Lower lobe of right lung (tissue), 2 donors: Measurements from ENCODE around the gene TMEM132C. TPM values are rescaled to one million over a fixed set of nuclear protein-coding genes. Genes with fewer than 3 reads are reported as not detected.

Source experiments
- ATAC-seq, 2 donors: fragments of 200-7000 bp; cut with Tn5 transposase; one replicate each; pipeline ENCODE4 v1.9.1; 2020 to 2022; ENCODE audit warnings: mild to moderate bottlenecking in 2 of 2, moderate library complexity in 2 of 2
- DNase-seq: peaks from one replicate; pipeline ENCODE4 v3.0.0-alpha.2; 2020
- H3K27ac ChIP-seq: fragments of 200-600 bp; one replicate; pipeline ENCODE4 v1.8.0; 2022
- H3K27me3 ChIP-seq: fragments of 200-600 bp; one replicate; pipeline ENCODE4 v1.8.0; 2022; ENCODE audit warnings: low read depth
- H3K36me3 ChIP-seq: fragments of 200-600 bp; one replicate; pipeline ENCODE4 v1.8.0; 2022; ENCODE audit warnings: mild to moderate bottlenecking
- H3K4me1 ChIP-seq: fragments of 200-600 bp; one replicate; pipeline ENCODE4 v1.8.0; 2022
- H3K4me3 ChIP-seq: fragments of 200-600 bp; one replicate; pipeline ENCODE4 v1.8.0; 2022; ENCODE audit warnings: mild to moderate bottlenecking
- H3K9me3 ChIP-seq: fragments of 200-600 bp; one replicate; pipeline ENCODE4 v1.8.0; 2022
- intact Hi-C: fragments of 100-400 bp; cut with DNase I; formaldehyde crosslinking; loops from one replicate; pipeline ENCODE4 v1.11.0; 2022
- total RNA-seq: library from RNA; stranded (reverse); fragmentation: NEBNext Ultra II Directional; extraction: Animal tissue kit (Norgen Biotek cat#: 25700); gene quantifications from one replicate; pipeline ENCODE4 v1.2.1, GENCODE V29; 2021
- TF ChIP-seq, protein P1 (sequence below): fragments of 200-600 bp; IDR thresholded peaks from one replicate; pipeline ENCODE4 v1.8.0; 2022; ENCODE audit warnings: antibody characterized with exemption, mild to moderate bottlenecking
- donor health status: DM: no; HTN: yes; CAD: no; lungs with severe emphysema.

Gene TMEM132C
- total RNA-seq, 1 donor from 2014 or later: 1.6 TPM

GRCh38 chr12:128288357-128288756, 21.4 kb downstream of the TMEM132C start:
- ATAC-seq (no peak), DNase-seq (no peak)
- intact Hi-C loops: no loop called here
- Histone ChIP-seq H3K4me3 (no peak overlapping the region), H3K36me3 (no peaks in the 10 kb centered on the region), H3K27ac (no peak overlapping the region), H3K27me3 (no peaks in the 10 kb centered on the region), H3K4me1 (no peaks in the 10 kb centered on the region), H3K9me3 (no peaks in the 10 kb centered on the region)
- TF ChIP-seq, protein P1, sequence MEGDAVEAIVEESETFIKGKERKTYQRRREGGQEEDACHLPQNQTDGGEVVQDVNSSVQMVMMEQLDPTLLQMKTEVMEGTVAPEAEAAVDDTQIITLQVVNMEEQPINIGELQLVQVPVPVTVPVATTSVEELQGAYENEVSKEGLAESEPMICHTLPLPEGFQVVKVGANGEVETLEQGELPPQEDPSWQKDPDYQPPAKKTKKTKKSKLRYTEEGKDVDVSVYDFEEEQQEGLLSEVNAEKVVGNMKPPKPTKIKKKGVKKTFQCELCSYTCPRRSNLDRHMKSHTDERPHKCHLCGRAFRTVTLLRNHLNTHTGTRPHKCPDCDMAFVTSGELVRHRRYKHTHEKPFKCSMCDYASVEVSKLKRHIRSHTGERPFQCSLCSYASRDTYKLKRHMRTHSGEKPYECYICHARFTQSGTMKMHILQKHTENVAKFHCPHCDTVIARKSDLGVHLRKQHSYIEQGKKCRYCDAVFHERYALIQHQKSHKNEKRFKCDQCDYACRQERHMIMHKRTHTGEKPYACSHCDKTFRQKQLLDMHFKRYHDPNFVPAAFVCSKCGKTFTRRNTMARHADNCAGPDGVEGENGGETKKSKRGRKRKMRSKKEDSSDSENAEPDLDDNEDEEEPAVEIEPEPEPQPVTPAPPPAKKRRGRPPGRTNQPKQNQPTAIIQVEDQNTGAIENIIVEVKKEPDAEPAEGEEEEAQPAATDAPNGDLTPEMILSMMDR: no peak

- no peak for DNase-seq
- Histone ChIP-seq H3K27ac (no peak overlapping the region), H3K4me3 (no peak overlapping the region), H3K4me1 (no peaks in the 10 kb centered on the region), H3K36me3 (no peaks in the 10 kb centered on the region), H3K9me3 (no peaks in the 10 kb centered on the region), H3K27me3 (no peaks in the 10 kb centered on the region)
- no peak for ATAC-seq
- TF ChIP-seq, protein P1: no peak
- intact Hi-C loops: no loop called here
Measured at GRCh38 chr12:128288896-128289295, 21.9 kb downstream of the TMEM132C start.

DNA sequence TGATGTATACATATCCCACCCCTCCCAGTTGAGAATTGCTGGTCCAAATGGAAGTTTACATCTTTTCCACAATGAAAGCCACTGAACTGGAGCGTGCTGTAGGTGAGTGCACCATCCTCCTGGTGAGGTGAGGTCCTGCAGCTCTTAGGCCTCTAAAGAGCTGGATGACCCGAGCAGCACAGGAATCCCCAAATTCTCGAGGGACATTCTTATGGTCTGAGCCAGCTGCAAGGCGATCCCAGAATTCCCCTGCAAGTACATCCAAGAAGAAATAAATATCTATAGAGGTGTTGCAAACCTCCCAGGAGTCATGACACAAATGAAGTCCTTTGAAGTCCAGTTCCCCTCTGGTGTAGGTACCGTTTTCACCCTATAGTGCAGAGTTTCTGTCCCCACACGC, 24.0 kb downstream of the TMEM132C start:
- no peak for ATAC-seq
- Histone ChIP-seq H3K36me3 (no peaks in the 10 kb centered on the region), H3K27ac (no peak overlapping the region), H3K4me1 (no peaks in the 10 kb centered on the region), H3K4me3 (no peak overlapping the region), H3K27me3 (no peaks in the 10 kb centered on the region), H3K9me3 (no peaks in the 10 kb centered on the region)
- TF ChIP-seq, protein P1: no peak
- intact Hi-C loops: no loop called here
- no peak for DNase-seq

- intact Hi-C loops: no loop called here
Measured at GRCh38 chr12:128298091-128298748, 31.2 kb downstream of the TMEM132C start.

GRCh38 chr12:128305336-128305892, 38.4 kb downstream of the TMEM132C start:
- Histone ChIP-seq H3K27me3 (no peaks in the 10 kb centered on the region), H3K4me1 (no peaks in the 10 kb centered on the region), H3K4me3 (no peak overlapping the region), H3K27ac (no peak overlapping the region), H3K9me3 (no peaks in the 10 kb centered on the region), H3K36me3 (no peaks in the 10 kb centered on the region)
- ATAC-seq: no peak
- TF ChIP-seq, protein P1: no peak
- intact Hi-C loops: no loop called here
- DNase-seq: no peak

More at GRCh38 chr12:128298091-128298748, 31.2 kb downstream of the TMEM132C start:
- H3K27ac ChIP-seq: no peak overlapping the region
- no peaks in the 10 kb centered on the region for H3K4me1 ChIP-seq
- H3K36me3 ChIP-seq: no peaks in the 10 kb centered on the region
- ATAC-seq (no peak), DNase-seq (no peak)
- no peaks in the 10 kb centered on the region for H3K27me3 ChIP-seq
- no peaks in the 10 kb centered on the region for H3K9me3 ChIP-seq
- no peak overlapping the region for H3K4me3 ChIP-seq
- TF ChIP-seq, protein P1: no peak
